Stimulated activated CD8-positive, alpha-beta memory T cell treated with anti-CD3 and anti-CD28 coated beads, Interleukin-7, amount 100 ng/mL, for 24 hours (primary cell): ENCODE results near the gene CIITA.
A peak's percentile ranks its signal among the peaks of the same experiment; 100 is the strongest.
"Not testable (repeated sequence)": the region's sequence is repeated elsewhere in the genome, so short reads cannot be mapped to it uniquely, and the experiment has no call there.

ENCODE experiments used
- DNase-seq: peaks from one replicate; pipeline ENCODE4 v3.0.0-alpha.2; 2020; ENCODE audit warnings: low read depth

The CIITA gene

GRCh38 chr16:10959161-10959560 lies 82.2 kb downstream of the CIITA start:
- DNase-seq: no peak

DNA sequence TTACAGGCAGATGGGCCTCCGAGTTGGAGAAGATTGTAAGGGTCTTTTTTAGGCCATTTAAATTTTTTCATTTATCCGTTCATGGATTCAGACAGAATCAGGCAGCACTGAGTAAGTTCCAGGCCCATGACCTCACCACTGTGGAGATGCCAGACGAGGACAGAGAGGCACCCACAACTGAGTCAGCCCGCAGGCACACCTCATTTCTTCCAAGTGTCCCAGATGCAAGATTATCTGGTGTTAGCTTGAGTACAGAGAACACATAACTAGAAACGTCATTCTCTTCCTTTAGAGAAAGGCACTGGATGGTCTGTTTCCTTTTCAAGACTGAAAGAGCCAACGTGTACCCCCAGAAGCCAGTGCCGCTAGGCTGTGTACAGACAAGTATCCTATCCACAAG lies 84.2 kb downstream of the CIITA start:
- no peak for DNase-seq

DNA sequence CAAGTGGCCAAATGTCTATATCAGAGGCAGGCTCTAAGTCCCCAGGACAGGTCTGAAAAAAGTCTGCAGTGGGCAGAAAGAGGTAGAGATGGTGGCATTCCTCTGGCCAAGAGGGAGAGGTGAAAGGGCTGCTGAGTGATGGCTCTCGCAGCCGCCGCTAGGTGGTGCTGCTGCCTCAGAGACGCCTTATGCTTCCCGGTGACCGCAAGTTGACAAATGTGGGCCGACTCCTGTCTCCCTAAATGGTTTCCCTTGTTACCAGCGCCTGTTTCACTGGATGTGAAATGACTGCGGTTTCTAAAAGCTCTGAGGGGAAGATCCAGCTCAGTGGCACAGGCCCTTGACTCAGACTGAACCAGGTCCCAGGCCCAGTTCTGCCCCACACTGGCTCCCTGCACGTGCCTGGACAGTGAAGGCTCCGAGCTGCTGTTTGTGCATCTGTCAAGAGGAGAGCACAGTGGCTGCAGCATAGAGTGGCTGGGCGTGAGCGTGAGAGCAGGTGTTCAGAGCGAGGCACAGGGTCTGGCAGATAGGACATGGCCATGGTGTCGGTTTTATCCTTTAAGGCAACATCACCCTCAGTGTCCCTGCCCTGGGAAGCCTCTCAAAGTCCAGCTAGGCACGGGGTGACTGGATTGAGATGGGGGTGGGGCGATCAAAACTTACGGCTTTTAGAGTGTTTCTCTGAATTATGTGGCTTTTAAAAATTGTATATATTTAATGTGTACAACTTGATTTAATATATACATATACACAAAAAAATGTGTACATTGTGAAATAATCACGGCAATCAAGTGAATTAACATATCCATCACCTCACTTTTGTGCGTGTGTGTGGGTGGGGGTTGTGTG lies 87.3 kb downstream of the CIITA start:
- DNase-seq: peak; percentile 71

GRCh38 chr16:10964891-10965326 lies 87.9 kb downstream of the CIITA start:
- no peak for DNase-seq

DNA sequence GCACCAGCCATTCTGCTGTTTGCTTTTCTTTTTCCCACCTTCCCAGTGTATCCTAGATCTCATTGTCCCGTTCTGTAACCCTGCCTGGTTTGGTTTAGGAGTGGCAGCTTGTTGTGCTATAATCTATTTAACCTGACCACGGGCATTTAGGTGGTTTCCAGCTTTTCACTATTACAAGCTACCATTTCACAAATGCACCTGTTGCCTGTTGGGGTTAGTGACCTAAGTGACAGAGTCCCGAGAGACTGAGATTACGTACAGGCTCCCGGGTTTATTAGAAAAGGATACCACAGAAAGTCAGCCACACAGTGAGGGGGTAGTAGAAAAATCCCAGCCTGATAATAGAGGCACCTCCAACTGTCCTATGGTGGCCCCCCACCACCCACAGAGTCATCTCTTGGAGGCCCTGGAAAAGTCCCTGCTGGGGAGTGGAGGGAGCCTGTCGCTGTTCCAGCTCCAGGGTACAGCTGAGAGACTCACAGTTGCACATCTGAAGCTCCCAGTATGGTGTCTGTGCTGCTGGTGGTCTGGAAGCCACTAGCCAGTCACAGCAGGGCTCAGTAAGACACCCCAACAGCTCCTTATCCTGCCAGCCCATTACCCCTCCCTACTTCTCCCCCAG lies 88.5 kb downstream of the CIITA start:
- DNase-seq: no peak

DNA sequence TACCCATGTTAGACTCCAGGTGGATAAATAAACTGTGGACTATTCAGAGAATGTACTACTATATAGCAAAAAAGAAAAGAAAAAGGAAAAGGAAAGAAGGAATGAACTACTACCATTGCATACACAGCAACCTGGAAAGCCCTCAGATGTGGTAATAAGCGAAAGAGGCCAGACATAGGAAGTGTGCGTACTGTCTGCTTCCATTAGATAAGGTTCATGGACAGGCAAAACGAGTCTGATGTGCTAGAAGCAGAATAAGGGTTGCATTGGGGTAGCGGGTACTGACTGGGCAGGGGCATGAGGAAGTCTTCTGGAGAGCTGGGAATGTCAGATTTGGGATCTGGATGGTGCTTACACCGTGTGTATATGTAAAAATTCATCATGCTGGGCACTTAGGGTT lies 89.1 kb downstream of the CIITA start:
- no peak for DNase-seq

GRCh38 chr16:10966559-10966958 lies 89.6 kb downstream of the CIITA start:
- DNase-seq: not testable (repeated sequence)

GRCh38 chr16:10967986-10968385 lies 91.0 kb downstream of the CIITA start:
- DNase-seq: no peak

- DNase-seq: no peak
These were observed 91.5 kb downstream of the CIITA start for GRCh38 chr16:10968498-10968897.

DNA sequence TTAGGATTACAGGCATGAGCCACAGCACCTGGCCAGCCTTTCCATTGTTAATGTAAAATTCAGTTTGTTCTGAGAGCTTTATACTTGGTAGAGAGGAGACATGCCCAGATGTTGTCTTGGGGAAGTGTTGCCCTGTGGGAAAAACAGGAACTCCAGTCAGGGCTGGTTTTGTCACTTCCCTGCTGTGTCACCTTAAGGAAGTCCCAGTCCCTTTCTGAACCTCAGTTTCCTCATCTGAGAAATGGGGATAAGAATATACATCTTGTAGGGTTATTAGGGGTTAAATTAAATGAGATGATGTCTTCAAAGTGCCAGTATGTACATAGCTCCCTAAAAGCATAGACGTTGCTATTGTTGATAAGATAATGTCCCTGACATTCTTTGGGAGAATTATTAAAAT lies 92.6 kb downstream of the CIITA start:
- DNase-seq: no peak

DNA sequence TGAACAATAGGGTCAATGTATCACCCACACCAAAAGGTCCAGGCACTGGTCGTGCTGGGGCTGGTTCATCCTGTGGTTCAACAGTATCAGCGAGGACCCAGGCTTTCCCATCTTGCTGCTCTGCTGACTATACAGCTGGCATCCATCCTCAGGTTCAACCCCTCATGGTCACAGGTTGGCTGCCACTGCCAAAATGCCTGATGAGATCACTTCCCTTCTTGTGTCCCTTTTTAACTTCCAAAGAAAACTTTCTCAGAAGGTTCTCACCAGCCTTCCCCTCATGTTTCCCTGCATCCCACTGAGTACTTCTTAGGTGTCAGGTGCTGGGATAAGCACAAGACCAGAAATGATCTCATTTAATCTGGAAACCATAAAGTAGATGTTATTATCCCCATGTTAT lies 93.1 kb downstream of the CIITA start:
- no peak for DNase-seq

- no peak for DNase-seq
These were observed 94.6 kb downstream of the CIITA start for GRCh38 chr16:10971560-10971961.

DNA sequence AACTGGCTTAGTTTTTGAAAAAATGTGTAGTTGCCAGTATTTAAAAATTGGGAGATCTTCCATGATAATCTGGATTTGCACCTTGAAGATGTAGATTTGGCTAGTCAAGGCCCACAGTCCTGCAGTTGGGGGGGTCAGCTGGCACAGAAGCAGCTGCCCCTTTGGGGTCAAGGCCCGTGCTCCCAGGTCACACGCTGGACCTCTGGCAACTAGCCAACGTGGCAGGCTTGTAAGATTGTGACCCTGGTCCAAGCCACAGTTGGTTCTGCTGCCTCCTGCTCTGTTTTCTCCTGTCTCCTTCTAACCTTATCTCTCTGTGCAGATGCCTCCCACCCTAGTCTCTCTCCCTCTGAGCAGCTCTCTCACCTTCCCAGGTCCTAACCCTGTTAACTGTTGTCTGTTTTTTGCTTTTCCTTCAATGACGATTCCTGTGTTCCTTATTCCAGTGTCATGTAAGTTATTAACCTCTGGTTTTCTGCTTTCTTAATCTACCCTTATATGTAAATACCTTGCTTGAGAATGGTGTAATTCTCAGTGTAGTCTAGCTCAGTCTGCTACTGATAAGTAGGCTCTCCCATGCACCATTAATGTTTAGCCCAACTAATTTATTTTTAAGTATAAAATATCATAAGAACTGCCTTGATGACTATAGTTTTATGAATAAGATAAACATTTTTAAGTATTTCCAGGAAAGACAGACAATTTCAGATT lies 95.3 kb downstream of the CIITA start:
- no peak for DNase-seq

DNA sequence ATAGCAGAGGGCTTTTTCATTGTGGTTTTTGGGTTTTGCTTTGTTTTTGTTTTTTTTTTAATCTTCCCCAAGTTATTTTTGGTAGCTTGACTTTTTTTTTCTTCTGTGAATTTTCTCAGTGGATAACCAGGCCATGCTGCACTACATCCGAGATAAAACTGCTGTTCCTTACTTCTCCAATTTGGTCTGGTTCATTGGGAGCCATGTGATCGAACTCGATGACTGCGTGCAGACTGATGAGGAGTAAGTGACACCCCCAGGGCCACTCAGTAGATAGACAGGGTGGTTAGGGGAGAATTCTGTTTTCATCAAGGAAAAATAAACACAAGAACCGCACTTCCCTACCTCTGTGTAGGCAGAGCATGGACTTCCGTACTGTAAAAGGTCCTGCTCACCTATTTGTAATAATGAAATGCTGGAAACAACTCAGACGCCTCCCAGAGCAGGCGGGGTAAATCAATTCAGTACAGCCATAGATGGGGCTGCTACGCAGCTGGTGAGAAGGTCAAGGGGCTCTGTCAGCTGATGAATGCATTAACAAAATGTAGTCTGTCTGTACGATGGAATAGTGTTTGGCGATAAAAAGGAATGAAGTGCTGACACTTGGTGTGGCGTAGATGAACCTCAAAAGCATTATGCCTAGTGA lies 95.9 kb downstream of the CIITA start:
- DNase-seq: no peak

DNA sequence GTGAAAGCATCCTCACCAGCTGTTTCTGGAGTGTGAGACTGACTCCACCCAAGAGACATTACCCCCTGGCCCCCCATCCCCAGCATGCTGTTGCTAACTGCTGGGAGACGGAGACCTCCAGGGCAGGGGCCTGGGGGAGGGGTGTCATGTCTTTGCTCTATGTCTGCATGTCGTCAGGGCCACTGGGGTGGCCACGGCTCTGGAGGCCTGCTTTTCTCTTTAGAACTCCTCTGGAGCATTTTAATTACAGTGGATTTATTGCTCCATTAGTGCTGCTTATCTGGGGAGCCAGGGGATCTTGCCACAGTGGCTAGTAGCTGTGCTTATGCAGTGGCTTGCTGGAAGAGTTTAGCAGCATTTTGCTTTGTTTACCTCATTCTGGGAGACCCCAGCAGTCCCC lies 99.6 kb downstream of the CIITA start:
- DNase-seq: no peak

DNA sequence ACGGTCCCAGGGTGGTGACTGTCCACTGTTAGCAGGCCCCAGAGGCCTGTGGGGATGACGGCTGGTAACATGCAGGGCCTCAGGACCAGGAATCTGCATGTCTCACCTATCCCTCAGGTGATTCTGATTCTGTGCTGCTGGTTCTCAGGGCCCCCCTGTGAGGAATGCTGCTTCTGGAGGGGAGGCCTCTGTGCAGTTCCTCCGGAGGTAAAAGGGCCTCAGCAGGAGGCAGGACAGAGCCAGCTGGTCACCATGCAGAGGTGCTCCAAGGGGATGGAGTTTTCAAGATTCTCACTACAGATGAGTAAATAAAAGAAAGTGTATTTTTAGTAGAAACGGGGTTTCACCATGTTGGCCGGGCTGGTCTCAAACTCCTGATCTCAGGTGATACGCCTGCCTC lies 101.1 kb downstream of the CIITA start:
- no peak for DNase-seq

DNA sequence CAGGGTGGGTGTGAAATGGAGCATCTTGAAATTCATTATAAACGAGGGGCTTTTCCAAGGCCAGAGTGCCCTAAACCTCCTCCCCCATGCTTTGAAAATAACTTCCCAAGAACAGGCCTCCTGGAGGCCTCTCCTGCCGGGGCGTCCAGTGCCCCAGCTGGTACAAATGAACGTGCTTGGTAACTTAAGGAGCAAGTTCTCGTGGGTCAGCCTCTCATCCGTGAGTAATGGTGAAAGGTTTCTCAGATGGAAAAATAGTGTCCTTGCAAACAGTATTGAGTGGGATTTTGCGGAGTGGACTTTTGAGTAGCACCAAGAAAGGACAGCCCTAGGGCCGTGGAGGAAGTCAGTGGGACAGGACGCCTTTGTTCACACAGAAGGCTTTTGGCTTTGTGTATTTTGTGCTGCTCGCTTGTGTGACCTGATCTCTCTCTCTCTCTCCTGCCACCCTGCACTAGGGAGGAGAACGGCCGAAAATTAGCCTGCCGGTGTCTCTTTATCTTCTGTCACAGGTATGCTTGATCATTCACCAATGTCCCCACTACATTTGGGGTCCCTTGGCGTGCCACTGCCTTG lies 102.0 kb downstream of the CIITA start:
- no peak for DNase-seq

- DNase-seq: no peak
These were observed 103.0 kb downstream of the CIITA start for GRCh38 chr16:10979717-10980601.

GRCh38 chr16:10980813-10981212 lies 103.8 kb downstream of the CIITA start:
- no peak for DNase-seq

DNA sequence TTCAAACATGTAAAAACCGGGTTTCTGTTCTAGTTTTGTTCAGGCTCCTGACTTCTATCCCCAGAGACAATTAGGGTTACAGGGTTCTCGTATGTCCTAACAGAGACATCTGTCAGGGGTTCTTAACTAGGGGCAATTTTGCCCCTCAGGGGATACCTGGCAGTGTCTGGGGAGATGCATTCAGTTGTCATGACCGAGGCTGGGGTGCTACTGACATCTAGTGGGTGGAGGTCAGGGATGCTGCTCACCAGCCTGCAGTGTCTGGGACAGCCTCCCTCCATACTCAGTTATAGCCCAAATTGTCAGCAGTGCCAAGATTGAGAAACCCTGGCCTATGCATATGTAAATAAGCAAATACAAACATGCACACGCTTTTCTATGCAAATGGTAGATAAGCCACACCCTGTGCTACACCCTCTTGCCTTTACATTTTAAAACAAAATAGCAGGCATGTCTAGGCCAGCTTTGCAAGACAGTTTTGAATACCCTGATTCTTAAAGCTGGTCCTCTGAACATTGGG lies 104.8 kb downstream of the CIITA start:
- no peak for DNase-seq
